ENCODE data around the gene TRIM10. TPM values are rescaled to one million over a fixed set of nuclear protein-coding genes. Genes with fewer than 3 reads are reported as not detected.
A peak's percentile ranks its signal among the peaks of the same experiment; 100 is the strongest.
"Not testable (repeated sequence)": the region's sequence is repeated elsewhere in the genome, so short reads cannot be mapped to it uniquely, and the experiment has no call there.

Gene TRIM10
- total RNA-seq, 1 donor from 2014 or later = 2.1 TPM

- peaks cover 47 to 51% (median 50%) of the 10 kb centered on the region in 3 donors for H3K27me3 ChIP-seq (ENCODE audit: control insufficient read depth in 3 of 3, insufficient read depth in 3 of 3, low read length in 3 of 3)
These were observed 29.8 kb downstream of the TRIM10 start for GRCh38 chr6:30130887-30131862.

DNA sequence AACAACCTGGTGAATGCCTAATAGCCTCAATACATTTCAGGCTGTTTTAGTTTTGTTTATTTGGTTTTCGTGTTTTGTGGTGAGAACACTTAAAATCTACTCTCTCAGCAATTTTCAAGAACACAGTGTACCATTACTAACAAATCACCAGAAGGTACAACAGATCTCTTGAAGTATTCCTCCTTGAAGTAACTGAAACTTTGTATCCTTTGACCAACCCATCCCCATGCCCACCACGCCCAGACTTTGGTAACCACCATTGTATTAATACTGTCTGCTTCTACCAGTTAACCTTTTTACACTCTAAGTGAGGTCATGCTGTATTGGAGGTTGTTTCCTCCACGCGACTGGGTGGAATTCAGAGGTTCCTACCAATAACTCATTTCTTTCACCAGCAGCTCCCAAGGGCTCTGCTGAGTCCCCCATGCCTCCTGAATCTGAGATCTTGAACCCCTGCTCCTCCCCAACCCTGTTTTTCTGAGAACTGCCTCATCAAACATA is 30.8 kb downstream of the TRIM10 start:
- H3K27ac ChIP-seq (ENCODE audit: low read depth, low read length) = no peak overlapping the region
- peaks cover 47 to 51% (median 50%) of the 10 kb centered on the region in 3 donors for H3K27me3 ChIP-seq (ENCODE audit: control insufficient read depth in 3 of 3, insufficient read depth in 3 of 3, low read length in 3 of 3)
- H3K4me1 ChIP-seq (ENCODE audit: control insufficient read depth in 3 of 3, insufficient read depth in 3 of 3, low read length in 3 of 3) = peaks cover 4 to 12% (median 6%) of the 10 kb centered on the region in 3 donors
- no peaks in the 10 kb centered on the region for H3K9me3 ChIP-seq (ENCODE audit: control insufficient read depth in 3 of 3, low read length in 3 of 3)
- no peaks in the 10 kb centered on the region for H3K36me3 ChIP-seq (ENCODE audit: control insufficient read depth in 3 of 3, insufficient read depth in 3 of 3, low read length in 3 of 3)
- no peak overlapping the region for H3K9ac ChIP-seq (ENCODE audit: low read depth in 1 of 3, low read length in 3 of 3)
- H3K4me3 ChIP-seq (ENCODE audit: low read length in 3 of 3) = no peak overlapping the region

More at GRCh38 chr6:30130887-30131862, 29.8 kb downstream of the TRIM10 start:
- H3K4me1 ChIP-seq (ENCODE audit: control insufficient read depth in 3 of 3, insufficient read depth in 3 of 3, low read length in 3 of 3) = peaks cover 4 to 12% (median 6%) of the 10 kb centered on the region in 3 donors
- H3K36me3 ChIP-seq (ENCODE audit: control insufficient read depth in 3 of 3, insufficient read depth in 3 of 3, low read length in 3 of 3) = no peaks in the 10 kb centered on the region
- no peak overlapping the region for H3K27ac ChIP-seq (ENCODE audit: low read depth, low read length)
- H3K9me3 ChIP-seq (ENCODE audit: control insufficient read depth in 3 of 3, low read length in 3 of 3) = no peaks in the 10 kb centered on the region
- no peak overlapping the region for H3K4me3 ChIP-seq (ENCODE audit: low read length in 3 of 3)
- H3K9ac ChIP-seq (ENCODE audit: low read depth in 1 of 3, low read length in 3 of 3) = no peak overlapping the region

- Histone ChIP-seq H3K9me3 (ENCODE audit: control insufficient read depth in 3 of 3, low read length in 3 of 3) (no peaks in the 10 kb centered on the region), H3K4me3 (ENCODE audit: low read length in 3 of 3) (no peak overlapping the region), H3K9ac (ENCODE audit: low read depth in 1 of 3, low read length in 3 of 3) (no peak overlapping the region), H3K27ac (ENCODE audit: low read depth, low read length) (no peak overlapping the region), H3K36me3 (ENCODE audit: control insufficient read depth in 3 of 3, insufficient read depth in 3 of 3, low read length in 3 of 3) (no peaks in the 10 kb centered on the region), H3K4me1 (ENCODE audit: control insufficient read depth in 3 of 3, insufficient read depth in 3 of 3, low read length in 3 of 3) (peaks cover 4 to 12% (median 6%) of the 10 kb centered on the region in 3 donors), H3K27me3 (ENCODE audit: control insufficient read depth in 3 of 3, insufficient read depth in 3 of 3, low read length in 3 of 3) (peaks cover 44 to 50% (median 49%) of the 10 kb centered on the region in 3 donors)
These were observed 31.5 kb downstream of the TRIM10 start for GRCh38 chr6:30129265-30130178.

DNA sequence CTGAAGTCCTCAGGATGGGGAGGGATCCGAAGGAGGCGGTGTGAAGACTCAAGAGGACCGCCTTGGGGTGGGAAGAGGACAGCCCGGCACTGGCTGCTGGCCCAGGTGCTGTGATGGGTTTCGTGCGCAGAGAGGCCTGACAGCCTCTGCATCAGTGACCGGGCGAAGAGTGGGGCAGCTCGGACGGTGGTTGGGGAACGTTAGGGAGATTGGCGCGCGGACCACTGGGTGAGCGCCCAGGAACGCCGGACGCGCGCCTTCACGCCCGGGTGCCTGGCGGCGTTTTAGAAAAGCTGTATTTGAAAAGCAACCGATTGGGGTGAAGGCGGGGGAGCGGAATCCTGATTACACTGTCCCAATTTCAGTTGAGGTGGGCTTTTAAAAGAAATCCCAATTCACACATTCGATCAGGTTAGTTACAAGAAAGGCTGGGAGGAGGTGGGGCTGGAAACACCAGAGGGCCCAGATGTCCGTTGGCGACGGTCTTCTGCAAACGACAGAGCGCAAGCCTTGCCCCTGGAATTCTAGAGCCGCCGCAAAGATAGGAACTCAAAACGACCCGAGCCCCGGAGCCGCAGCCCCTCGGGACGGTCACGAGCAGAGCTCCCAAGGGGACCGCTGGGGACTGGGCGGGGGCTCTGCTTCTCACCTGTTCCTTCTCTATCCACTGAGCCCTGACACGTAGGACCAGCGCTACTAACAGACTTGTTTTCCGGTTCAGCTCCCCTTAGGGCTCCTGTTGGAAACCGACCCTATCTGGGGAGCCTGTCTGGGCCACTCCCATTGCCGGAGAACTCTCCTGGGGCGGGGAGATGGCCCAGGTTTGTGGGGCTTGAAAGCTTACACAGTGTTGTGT is 33.5 kb downstream of the TRIM10 start:
- no peaks in the 10 kb centered on the region for H3K36me3 ChIP-seq (ENCODE audit: control insufficient read depth in 3 of 3, insufficient read depth in 3 of 3, low read length in 3 of 3)
- H3K4me1 ChIP-seq (ENCODE audit: control insufficient read depth in 3 of 3, insufficient read depth in 3 of 3, low read length in 3 of 3) = peaks cover 4 to 12% (median 6%) of the 10 kb centered on the region in 3 donors
- H3K4me3 ChIP-seq (ENCODE audit: low read length in 3 of 3) = peak overlapping the region in 2 of 3 donors; percentile 17 to 52
- no peak overlapping the region for H3K27ac ChIP-seq (ENCODE audit: low read depth, low read length)
- no peaks in the 10 kb centered on the region for H3K9me3 ChIP-seq (ENCODE audit: control insufficient read depth in 3 of 3, low read length in 3 of 3)
- no peak overlapping the region for H3K9ac ChIP-seq (ENCODE audit: low read depth in 1 of 3, low read length in 3 of 3)
- peaks cover 40 to 55% (median 43%) of the 10 kb centered on the region in 3 donors for H3K27me3 ChIP-seq (ENCODE audit: control insufficient read depth in 3 of 3, insufficient read depth in 3 of 3, low read length in 3 of 3)

DNA sequence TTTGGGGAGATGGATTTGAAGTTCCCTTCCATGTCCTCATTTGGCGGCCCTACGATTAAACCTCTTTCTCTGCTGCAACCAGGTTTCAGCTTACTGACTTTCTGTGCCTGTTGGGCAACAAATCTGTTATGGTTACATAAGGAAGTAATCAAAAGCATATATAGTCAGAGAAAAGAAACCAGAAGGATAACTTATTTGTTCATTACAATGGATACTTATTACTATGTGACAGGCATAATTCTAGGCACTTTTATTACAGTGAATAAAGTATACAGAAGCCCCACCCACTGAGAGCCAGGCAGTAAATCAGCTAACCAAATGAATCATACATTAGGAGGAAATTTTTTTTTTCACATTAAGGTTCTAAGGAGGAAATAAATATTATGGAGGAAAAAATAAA is 38.5 kb downstream of the TRIM10 start:
- H3K9me3 ChIP-seq (ENCODE audit: control insufficient read depth in 3 of 3, low read length in 3 of 3) = no peaks in the 10 kb centered on the region
- no peak overlapping the region for H3K27ac ChIP-seq (ENCODE audit: low read depth, low read length)
- no peak overlapping the region for H3K9ac ChIP-seq (ENCODE audit: low read depth in 1 of 3, low read length in 3 of 3)
- H3K4me1 ChIP-seq (ENCODE audit: control insufficient read depth in 3 of 3, insufficient read depth in 3 of 3, low read length in 3 of 3) = peaks cover 0 to 5% (median 4%) of the 10 kb centered on the region in 3 donors
- H3K4me3 ChIP-seq (ENCODE audit: low read length in 3 of 3) = no peak overlapping the region
- peaks cover 0 to 15% (median 14%) of the 10 kb centered on the region in 3 donors for H3K27me3 ChIP-seq (ENCODE audit: control insufficient read depth in 3 of 3, insufficient read depth in 3 of 3, low read length in 3 of 3)
- no peaks in the 10 kb centered on the region for H3K36me3 ChIP-seq (ENCODE audit: control insufficient read depth in 3 of 3, insufficient read depth in 3 of 3, low read length in 3 of 3)

DNA sequence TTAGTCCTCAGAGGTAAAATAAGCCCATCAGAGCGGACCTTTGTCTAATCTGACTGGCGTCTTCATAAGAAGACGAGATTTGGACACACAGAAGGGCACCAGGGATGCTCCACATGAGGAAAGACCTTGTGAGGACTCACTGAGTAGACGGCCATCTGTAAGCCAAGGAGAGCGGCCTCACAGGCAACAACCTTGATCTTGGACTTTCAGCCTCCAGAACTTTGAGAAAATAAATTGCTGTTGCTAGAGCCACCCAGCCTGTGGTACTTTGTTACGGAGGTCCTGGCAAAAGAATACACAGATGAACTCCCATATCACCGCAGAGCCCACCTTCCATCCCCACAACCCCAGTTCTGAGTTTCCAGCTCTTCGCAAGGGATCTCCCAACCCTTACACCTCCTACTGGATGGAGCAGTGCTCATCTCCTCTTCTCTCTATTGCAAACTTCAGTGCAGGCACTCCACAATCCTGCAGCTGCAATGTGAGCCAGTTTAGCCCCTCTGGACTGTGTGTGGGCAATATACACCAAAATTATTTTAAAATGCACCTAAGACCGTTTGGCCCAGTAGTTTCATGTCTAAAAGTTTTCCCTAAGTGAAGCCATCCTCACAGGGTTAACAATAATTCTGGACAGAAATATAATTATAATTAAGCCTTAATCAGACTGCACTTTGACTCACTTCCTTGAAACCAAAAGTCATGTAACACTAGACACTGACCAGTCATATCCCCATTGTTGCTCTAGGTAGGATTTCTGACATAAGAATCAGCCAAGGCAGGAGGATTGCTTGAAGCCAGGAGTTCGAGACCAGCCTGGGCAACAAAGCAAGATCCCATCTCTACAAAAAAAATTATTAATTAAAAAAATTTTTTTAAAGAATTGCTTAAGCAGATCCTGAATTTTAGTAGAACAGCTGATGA is 39.3 kb downstream of the TRIM10 start:
- Histone ChIP-seq H3K27me3 (ENCODE audit: control insufficient read depth in 3 of 3, insufficient read depth in 3 of 3, low read length in 3 of 3) (peaks cover 0 to 8% (median 6%) of the 10 kb centered on the region in 3 donors), H3K4me1 (ENCODE audit: control insufficient read depth in 3 of 3, insufficient read depth in 3 of 3, low read length in 3 of 3) (no peaks in the 10 kb centered on the region), H3K27ac (ENCODE audit: low read depth, low read length) (no peak overlapping the region), H3K4me3 (ENCODE audit: low read length in 3 of 3) (no peak overlapping the region), H3K9me3 (ENCODE audit: control insufficient read depth in 3 of 3, low read length in 3 of 3) (no peaks in the 10 kb centered on the region), H3K9ac (ENCODE audit: low read depth in 1 of 3, low read length in 3 of 3) (no peak overlapping the region), H3K36me3 (ENCODE audit: control insufficient read depth in 3 of 3, insufficient read depth in 3 of 3, low read length in 3 of 3) (no peaks in the 10 kb centered on the region)

GRCh38 chr6:30118691-30119090 is 42.3 kb downstream of the TRIM10 start:
- not testable (repeated sequence) for H3K4me1 ChIP-seq (ENCODE audit: control insufficient read depth in 3 of 3, insufficient read depth in 3 of 3, low read length in 3 of 3); H3K27ac ChIP-seq (ENCODE audit: low read depth, low read length); H3K9me3 ChIP-seq (ENCODE audit: control insufficient read depth in 3 of 3, low read length in 3 of 3); H3K36me3 ChIP-seq (ENCODE audit: control insufficient read depth in 3 of 3, insufficient read depth in 3 of 3, low read length in 3 of 3); H3K9ac ChIP-seq (ENCODE audit: low read depth in 1 of 3, low read length in 3 of 3); H3K4me3 ChIP-seq (ENCODE audit: low read length in 3 of 3)
- peaks cover 0 to 13% (median 6%) of the 10 kb centered on the region in 3 donors for H3K27me3 ChIP-seq (ENCODE audit: control insufficient read depth in 3 of 3, insufficient read depth in 3 of 3, low read length in 3 of 3)

DNA sequence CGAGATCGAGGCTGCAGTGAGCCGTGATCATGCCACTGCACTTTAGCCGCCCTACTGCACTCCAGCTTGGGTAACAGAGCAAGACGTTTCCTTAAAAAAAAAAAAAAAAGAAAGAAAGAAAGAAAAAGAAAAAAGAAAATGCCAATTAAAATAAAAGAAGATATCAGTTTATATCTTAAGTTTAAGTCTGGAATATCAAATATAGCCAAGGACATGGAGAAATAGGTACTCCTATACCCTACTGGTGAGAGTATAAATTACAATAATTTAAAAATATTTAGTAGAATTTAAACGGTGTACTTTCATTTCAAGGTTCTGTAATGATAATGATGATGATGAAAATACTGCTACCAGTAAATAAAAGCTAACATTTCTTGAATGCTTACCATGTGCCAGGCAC is 44.3 kb downstream of the TRIM10 start:
- H3K9me3 ChIP-seq (ENCODE audit: control insufficient read depth in 3 of 3, low read length in 3 of 3) = no peaks in the 10 kb centered on the region
- H3K4me3 ChIP-seq (ENCODE audit: low read length in 3 of 3) = no peak overlapping the region
- H3K36me3 ChIP-seq (ENCODE audit: control insufficient read depth in 3 of 3, insufficient read depth in 3 of 3, low read length in 3 of 3) = no peaks in the 10 kb centered on the region
- H3K27me3 ChIP-seq (ENCODE audit: control insufficient read depth in 3 of 3, insufficient read depth in 3 of 3, low read length in 3 of 3) = peaks cover 16 to 22% (median 20%) of the 10 kb centered on the region in 3 donors
- H3K9ac ChIP-seq (ENCODE audit: low read depth in 1 of 3, low read length in 3 of 3) = no peak overlapping the region
- H3K4me1 ChIP-seq (ENCODE audit: control insufficient read depth in 3 of 3, insufficient read depth in 3 of 3, low read length in 3 of 3) = no peaks in the 10 kb centered on the region
- H3K27ac ChIP-seq (ENCODE audit: low read depth, low read length) = no peak overlapping the region
